ENCODE measurements around the gene KRT39. TPM values are rescaled to one million over a fixed set of nuclear protein-coding genes. Genes with fewer than 3 reads are reported as not detected.

Gene KRT39
- total and polyA plus RNA-seq, 2 of the 8 experiments (the other 6 are each of a cell fraction or from before 2014, with no cell fraction given), result not detected

GRCh38 chr17:41003926-41004325 lies 37.2 kb upstream of the KRT39 start:
- H3K4me2 ChIP-seq (ENCODE audit: insufficient read depth in 1 of 2, low read depth in 2 of 2, low read length in 2 of 2), result no peak overlapping the region
- no peak overlapping the region for H2BK5ac ChIP-seq (ENCODE audit: low read depth, low read length)
- H2BK20ac ChIP-seq (ENCODE audit: low read length), result no peak overlapping the region
- no peak overlapping the region for H3K14ac ChIP-seq (ENCODE audit: insufficient read length)
- ChIA-PET CTCF (ENCODE audit: partially characterized antibody) (no interaction called here), POLR2A (ENCODE audit: partially characterized antibody) (interaction anchor here (1.1 kb wide), 1 partner anchor 16 kb away, joined by 3 read pairs; no protein-coding TSS in a partner anchor)
- H3K27ac ChIP-seq (ENCODE audit: low read depth, low read length), result no peak overlapping the region
- H2AK5ac ChIP-seq (ENCODE audit: low read depth, low read length), result no peak overlapping the region
- no peak overlapping the region for H3K9ac ChIP-seq (replicated peaks in 1 of 4; ENCODE audit: extremely low read depth in 1 of 4, low read depth in 3 of 4, low read length in 3 of 4)
- no peak overlapping the region for H4K91ac ChIP-seq (replicated peaks; ENCODE audit: insufficient read length, low read length)
- WGBS, 2 experiments (ENCODE audit: extremely low coverage in 1 of 2, insufficient coverage in 1 of 2, insufficient read length in 1 of 2, insufficient replicate concordance in 2 of 2, low coverage in 1 of 2, low lambda C conversion rate in 2 of 2, missing lambda C conversion rate in 1 of 2), result 90% methylated on average over 4 of the region's 4 CpGs; no CpG with 5 or more reads in 1 of the 2 experiments
- no peak overlapping the region for H2BK15ac ChIP-seq (ENCODE audit: low read length)
- no peaks in the 10 kb centered on the region for H3K9me3 ChIP-seq (ENCODE audit: insufficient read depth in 2 of 2, low read depth in 1 of 2, low read length in 1 of 2)
- no peaks in the 10 kb centered on the region for H3K27me3 ChIP-seq (replicated peaks in 1 of 4; ENCODE audit: control insufficient read depth in 3 of 4, extremely low read depth in 1 of 4, insufficient read depth in 3 of 4, low read length in 3 of 4)
- no peak overlapping the region for H4K8ac ChIP-seq (ENCODE audit: extremely low read depth, insufficient read depth, low read length)
- H3K79me2 ChIP-seq (ENCODE audit: control insufficient read depth in 1 of 2, insufficient read depth in 2 of 2, low read length in 2 of 2), result no peaks in the 10 kb centered on the region
- H2BK120ac ChIP-seq (replicated peaks; ENCODE audit: low read depth, low read length), result no peak overlapping the region
- FAIRE-seq (no peak), DNase-seq (ENCODE audit: low read depth in 1 of 2, low spot score in 2 of 2) (no peak)
- H4K20me1 ChIP-seq (replicated peaks in 1 of 2; ENCODE audit: control insufficient read depth in 1 of 2, insufficient read depth in 2 of 2, low read length in 2 of 2), result no peaks in the 10 kb centered on the region
- H3K23me2 ChIP-seq (ENCODE audit: low read depth, low read length), result no peaks in the 10 kb centered on the region
- H3K18ac ChIP-seq (ENCODE audit: extremely low read depth, low read length), result no peak overlapping the region
- H3K79me1 ChIP-seq (ENCODE audit: low read depth, low read length), result no peaks in the 10 kb centered on the region
- H2BK12ac ChIP-seq (ENCODE audit: low read depth, low read length), result no peak overlapping the region
- H3K4me1 ChIP-seq (replicated peaks in 1 of 4; ENCODE audit: control insufficient read depth in 3 of 4, insufficient read depth in 4 of 4, low read length in 3 of 4), result peaks cover 0 to 5% (median 4%) of the 10 kb centered on the region in 4 experiments; a peak in 4 of 7 replicates
- no peak overlapping the region for H3K56ac ChIP-seq (replicated peaks; ENCODE audit: insufficient read length, low read depth, low read length)
- no peak overlapping the region for H3K23ac ChIP-seq (ENCODE audit: insufficient read length)
- H2AFZ ChIP-seq (ENCODE audit: low read length), result no peak overlapping the region
- H3K36me3 ChIP-seq (ENCODE audit: control insufficient read depth in 2 of 4, insufficient read depth in 4 of 4, low read length in 3 of 4), result no peaks in the 10 kb centered on the region
- H3K4me3 ChIP-seq (ENCODE audit: extremely low read depth in 1 of 4, insufficient read depth in 2 of 4, low read depth in 3 of 4, low read length in 4 of 4), result no peak overlapping the region
- no peak overlapping the region for H3K4ac ChIP-seq (replicated peaks; ENCODE audit: insufficient read length, low read depth, low read length)
- H4K5ac ChIP-seq (ENCODE audit: insufficient read length, low read depth, low read length), result no peak overlapping the region
- no peak for TF ChIP-seq JUN (IDR thresholded peaks at IDR 0.05; ENCODE audit: low read depth, low read length)
- TF ChIP-seq SP4 (IDR thresholded peaks at IDR 0.05; ENCODE audit: low read length), result no peak
- TF ChIP-seq TCF12 (IDR thresholded peaks at IDR 0.05; ENCODE audit: low read depth, low read length), result no peak
- TF ChIP-seq SAP30 (IDR thresholded peaks at IDR 0.05; ENCODE audit: insufficient read depth, insufficient replicate concordance, low read length), result no peak
- no peak for TF ChIP-seq BACH1 (IDR thresholded peaks at IDR 0.05; ENCODE audit: low read length)
- TF ChIP-seq NRF1 (IDR thresholded peaks at IDR 0.05; ENCODE audit: low read depth, low read length), result no peak
- TF ChIP-seq PHF8 (conservative IDR thresholded peaks at IDR 0.05; ENCODE audit: low read depth, low read length), result no peak
